Measurements from ENCODE around the gene KDM6B.
"Not testable (repeated sequence)": the region's sequence is repeated elsewhere in the genome, so short reads cannot be mapped to it uniquely, and the experiment has no call there.

The KDM6B gene

DNA sequence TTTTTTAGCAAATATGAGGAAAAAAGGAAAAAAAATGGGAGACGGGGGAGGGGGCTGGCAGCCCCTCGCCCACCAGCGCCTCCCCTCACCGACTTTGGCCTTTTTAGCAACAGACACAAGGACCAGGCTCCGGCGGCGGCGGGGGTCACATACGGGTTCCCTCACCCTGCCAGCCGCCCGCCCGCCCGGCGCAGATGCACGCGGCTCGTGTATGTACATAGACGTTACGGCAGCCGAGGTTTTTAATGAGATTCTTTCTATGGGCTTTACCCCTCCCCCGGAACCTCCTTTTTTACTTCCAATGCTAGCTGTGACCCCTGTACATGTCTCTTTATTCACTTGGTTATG is 19.6 kb downstream of the KDM6B start:
- DNase-seq, result no peak

DNA sequence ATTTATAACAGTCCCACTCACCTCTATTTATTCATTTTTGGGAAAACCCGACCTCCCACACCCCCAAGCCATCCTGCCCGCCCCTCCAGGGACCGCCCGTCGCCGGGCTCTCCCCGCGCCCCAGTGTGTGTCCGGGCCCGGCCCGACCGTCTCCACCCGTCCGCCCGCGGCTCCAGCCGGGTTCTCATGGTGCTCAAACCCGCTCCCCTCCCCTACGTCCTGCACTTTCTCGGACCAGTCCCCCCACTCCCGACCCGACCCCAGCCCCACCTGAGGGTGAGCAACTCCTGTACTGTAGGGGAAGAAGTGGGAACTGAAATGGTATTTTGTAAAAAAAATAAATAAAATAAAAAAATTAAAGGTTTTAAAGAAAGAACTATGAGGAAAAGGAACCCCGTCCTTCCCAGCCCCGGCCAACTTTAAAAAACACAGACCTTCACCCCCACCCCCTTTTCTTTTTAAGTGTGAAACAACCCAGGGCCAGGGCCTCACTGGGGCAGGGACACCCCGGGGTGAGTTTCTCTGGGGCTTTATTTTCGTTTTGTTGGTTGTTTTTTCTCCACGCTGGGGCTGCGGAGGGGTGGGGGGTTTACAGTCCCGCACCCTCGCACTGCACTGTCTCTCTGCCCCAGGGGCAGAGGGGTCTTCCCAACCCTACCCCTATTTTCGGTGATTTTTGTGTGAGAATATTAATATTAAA is 20.2 kb downstream of the KDM6B start:
- no peak for DNase-seq

DNA sequence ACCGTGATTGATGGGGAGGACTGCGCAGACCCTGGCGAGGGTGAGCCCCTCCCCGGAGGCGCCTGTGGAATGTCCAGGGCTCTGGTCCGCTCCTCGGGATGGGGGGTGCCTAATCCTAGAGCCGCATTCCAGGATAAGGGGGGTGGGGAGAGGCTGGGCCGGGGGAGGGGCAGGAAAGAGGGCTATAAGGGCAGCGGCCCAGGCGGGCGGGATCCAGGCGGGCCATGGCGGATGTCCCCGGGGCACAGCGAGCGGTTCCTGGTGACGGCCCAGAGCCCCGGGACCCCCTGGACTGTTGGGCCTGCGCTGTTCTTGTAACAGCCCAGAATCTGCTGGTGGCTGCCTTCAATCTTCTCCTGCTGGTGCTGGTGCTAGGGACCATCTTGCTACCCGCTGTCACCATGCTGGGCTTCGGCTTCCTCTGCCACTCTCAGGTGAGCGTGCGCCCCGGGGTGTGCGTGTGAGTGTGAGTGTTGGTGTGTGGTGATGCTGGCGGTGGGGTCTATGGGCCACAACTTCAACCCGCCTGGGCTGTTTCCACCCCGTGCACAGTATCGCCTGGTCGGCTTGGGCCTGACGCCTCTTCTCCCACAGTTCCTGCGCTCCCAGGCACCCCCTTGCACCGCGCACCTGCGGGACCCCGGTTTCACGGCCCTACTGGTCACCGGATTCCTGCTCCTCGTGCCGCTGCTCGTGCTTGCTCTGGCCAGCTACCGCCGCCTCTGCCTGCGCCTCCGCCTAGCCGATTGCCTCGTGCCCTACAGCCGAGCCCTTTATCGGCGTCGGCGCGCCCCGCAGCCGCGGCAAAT is 21.0 kb downstream of the KDM6B start, which contains the start of gene TMEM88:
TMEM88 (plus strand) TSS at position 216 of the 809 bp plus-strand sequence; CDS start at position 225, 9 bp downstream.
- DNase-seq, result peak; percentile 61

DNA sequence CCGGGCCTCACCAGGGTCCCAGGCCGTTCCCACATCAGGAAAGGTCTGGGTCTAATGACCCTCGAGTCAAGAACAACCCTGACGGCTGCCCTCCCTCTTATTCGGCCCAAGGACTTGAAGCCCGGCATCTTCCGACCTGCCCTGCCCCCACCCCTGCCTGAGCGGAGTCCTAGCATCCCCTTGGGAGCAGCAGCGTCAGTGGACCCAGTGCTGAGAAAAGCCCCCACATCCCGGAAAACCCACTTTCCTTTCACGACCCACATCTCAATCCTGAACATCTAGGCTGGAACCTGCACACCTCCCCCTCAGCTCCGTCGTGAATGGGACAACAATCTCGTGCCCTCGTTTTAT is 21.6 kb downstream of the KDM6B start:
- DNase-seq, result peak; percentile 43

DNA sequence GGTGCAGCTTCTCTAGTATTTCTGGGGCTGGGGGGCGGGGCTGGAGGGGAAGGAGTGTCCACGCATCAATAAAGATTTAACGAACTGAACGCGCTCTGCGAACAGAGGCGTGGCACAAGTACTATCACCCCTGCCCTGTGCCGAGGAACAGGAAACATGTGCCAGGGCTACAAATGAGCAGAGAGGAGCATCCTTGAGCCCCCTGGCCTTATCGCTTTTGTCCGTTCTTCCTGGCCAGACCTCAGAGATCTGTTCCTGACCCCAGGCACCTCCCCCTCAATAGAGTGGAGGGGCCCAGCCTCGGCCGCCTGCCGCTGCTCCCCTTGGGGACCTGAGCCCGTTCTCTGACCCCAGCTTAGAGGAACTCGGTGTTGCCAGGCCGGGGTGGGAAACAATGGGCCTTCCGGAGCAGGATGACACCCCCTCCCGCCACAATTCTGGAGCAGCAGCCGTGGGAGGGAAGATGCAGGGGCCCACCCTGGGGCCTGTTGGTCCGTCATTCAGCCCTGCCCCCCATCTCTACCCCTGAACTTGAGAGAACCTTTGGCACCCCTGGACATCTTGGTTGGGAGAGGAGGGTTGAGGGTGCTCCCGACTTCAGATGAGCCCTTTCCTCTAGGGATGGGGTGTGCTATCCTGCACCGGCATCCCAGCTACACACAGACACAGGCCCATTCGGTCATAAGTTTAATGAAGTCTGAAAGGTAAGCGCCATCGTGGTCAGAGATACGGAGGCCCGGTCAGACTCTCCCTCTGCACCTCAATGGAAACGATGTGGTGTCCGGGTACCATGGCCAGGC is 22.2 kb downstream of the KDM6B start:
- DNase-seq, result peak; percentile 81

DNA sequence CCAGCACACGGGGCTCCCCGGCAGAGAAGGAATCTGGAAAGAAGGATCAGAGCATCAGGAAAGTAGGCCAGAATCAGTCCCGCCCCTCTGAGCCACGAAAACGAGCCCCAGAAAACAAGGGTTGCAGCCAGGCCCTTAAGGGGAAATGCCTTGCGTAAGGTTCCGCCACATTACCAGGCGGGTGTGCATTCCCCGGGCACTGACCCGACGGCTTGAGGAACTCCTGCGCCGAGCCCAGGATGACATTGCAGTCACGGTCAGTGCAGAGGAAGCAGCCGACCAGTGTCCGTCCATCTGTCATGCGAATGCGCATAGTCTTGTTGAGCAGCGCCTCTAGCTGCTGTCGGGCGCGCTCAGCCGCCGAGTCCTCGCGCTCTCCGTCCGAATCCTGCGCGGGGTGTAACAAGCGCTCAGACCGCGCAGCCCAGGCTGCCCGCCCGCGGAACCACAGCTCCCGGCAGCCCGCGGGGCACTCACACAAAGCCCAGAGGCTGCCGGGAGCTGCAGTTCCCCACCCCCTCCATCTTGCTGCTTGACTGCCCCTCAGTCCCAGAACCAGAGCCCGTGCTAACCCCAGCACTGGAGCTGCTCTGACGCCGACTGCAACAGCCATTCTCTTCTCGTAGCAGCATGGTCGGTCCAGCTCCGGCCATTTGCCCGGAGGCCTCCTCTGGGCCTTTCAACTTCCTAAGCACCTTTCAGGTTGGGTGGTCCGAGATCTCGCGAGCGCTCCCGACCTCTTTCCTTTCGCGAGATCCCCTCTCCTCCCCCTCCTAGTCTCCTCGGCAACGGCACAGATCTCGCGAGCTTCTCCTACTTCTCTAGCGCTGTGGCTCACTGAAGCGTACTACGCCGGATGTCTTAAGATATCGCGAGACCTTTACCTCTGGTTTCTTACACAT is 23.0 kb downstream of the KDM6B start, which contains the start of gene NAA38:
NAA38 (minus strand) TSS at position 749 of the 902 bp plus-strand sequence; CDS start at position 653, 96 bp downstream.
- DNase-seq, result peak; percentile 99

DNA sequence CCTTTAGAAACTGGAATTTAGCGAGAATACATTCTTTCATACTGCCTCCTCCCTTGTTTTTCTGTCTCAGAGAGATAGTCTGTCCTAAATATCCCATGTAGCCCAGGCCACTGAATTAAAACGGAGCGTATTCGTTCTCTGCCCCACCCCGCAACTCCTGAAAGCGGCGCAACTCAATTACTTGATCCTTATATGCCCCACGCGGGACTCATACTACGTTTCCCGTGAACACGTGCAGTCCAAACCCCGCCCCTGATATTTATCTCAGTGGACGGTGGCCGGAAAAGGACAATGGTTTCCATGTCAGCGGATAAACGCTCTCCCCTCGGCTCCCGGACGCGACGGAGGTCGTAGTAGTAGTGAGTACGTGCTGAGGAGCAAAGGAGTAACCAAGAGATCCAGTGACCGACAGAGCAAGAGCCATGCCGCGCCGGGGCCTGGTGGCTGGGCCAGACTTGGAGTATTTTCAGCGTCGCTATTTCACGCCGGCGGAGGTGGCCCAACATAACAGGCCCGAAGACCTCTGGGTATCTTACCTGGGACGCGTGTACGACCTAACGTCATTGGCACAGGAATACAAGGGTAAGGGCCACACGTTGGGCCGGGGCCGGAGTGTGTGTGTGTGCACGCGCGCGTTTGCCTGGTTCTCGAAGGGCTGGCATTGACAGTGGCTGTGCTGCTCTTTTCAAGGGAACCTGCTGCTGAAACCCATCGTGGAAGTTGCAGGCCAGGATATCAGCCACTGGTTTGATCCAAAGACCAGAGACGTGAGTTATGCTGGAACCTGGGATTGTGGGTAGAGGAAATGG is 23.9 kb downstream of the KDM6B start, which contains the start of gene CYB5D1:
CYB5D1 (plus strand) TSS at position 291 of the 809 bp plus-strand sequence; CDS start at position 423, 132 bp downstream.
- DNase-seq, result peak; percentile 93

DNA sequence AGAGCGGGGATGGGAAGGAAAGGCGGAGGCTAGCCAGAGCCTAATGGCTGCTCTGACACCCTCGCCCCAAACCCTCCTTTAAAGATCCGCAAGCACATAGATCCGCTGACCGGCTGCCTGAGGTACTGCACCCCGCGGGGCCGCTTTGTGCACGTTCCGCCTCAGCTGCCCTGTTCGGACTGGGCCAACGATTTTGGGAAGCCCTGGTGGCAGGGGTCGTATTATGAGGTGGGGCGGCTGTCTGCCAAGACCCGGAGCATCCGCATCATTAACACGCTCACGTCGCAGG is 24.4 kb downstream of the KDM6B start:
- DNase-seq, result peak; percentile 60

DNA sequence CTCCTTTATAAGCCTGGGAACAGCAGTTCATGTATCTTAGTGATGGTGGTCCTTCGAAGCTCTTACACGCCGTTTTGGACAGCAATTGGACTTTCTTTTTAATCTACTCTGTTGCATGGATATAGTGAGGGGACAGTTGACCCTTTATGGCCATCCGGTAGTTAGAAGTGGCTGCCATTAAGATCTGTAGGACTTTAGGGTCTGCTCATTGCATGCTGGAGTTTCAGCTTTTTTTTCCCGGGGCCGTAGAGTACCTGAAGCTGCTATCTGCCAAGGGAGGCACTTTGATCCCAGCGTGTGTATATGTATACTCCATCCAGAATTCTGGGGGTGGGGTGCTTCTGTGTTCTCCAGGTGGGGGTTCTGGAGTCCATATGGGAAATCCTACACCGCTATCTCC is 25.0 kb downstream of the KDM6B start:
- no peak for DNase-seq

DNA sequence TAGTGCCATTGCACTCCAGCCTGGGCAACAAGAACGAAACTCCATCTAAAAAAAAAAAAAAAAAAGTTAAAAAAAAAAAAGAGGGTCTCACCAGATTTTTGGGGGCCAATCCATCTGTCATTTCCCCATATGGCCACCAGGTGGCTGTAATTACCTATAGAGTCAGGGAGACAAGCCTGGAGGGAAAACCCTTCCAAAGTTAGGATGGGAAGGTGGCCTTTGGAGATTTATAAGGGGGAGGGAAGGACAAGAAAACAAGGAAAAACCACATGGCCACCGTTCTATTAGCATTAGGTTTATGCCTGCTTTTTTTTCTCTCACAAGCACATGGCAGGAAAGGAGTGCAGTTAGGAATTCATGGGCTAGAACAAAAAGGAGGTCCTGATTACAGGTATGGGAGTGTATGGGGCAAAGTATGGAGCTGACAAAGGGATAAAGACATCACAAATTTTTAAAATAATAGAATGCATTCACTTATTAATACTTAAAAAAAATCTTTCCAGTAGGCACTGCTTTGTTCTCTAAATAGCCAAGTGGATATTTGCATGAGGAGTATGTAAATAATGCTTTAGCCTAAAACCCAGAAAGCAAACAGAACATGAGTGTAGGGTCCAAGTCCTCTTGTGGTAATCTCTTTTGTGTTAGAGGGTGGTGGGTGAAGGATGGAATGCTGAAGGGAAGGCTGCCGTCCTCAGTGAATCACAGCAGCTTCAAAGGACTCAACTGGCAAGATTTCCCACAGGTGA is 28.8 kb downstream of the KDM6B start:
- peak; percentile 67 for DNase-seq

DNA sequence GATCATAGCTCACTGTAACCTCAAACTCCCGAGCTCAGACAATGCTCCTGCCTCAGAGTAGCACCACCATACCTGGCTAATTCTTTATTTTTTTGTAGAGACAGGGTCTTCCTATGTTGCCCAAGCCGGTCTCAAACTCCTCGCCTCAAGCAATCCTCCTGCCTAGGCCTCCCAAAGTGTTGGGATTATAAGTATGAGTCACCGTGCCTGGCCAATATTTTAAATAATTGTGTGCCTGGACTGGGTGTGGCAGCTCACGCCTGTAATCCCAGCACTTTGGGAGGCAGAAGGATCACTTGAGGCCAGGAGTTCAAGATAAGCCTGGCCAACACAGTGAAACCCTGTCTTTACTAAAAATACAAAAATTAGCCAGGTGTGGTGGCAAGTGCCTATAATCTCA is 30.4 kb downstream of the KDM6B start:
- not testable (repeated sequence) for DNase-seq

DNA sequence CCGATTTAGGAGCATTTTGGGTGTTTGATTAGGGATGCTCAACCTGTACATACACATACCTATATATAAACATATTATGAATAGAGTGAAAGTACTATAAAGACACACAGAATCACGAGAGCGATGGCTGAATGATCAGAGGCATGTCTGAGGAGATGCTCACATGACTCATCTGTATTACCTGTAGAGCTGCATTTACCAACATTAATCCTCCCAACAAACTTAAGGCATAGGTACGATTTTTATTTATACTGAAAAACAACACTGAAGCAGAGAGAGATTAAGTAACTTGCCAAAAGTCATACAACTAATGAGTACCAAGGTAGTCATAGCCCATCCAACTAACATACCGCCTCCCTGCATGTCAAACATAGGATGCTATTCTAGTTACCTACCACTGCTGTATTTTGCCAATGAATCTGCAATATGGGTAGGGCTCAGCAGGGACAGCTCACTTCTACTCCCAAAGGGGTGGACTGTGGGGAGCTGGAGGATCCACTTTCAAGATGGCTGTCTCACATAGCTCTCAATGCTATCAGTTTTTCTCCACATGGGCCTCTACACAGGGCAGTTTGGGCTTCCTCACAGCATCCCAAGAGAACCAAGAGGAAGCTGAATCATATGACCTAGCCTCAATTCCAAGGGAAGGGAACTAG is 31.1 kb downstream of the KDM6B start:
- DNase-seq, result no peak

DNA sequence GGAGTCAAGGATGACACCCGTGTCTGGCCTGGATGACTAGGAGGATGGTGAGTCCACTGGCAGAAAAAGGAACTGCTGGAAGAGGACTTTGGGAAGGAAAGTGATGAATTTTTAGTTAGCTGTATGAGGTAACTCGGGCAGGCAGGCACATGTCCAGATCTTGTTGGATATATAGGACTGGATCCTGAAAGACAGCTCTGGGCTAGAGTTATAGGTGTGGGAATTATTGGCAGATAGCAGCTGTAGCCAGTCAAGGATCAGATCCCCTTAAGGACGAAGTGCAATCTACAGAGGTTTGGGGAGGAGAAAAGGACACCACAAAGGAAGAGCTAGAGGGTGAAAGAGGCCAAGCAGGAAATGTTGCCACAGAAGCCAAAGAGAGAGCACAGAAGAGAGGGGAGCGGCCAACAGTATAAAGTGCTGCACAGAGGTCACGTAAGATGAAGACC is 33.9 kb downstream of the KDM6B start:
- no peak for DNase-seq

DNA sequence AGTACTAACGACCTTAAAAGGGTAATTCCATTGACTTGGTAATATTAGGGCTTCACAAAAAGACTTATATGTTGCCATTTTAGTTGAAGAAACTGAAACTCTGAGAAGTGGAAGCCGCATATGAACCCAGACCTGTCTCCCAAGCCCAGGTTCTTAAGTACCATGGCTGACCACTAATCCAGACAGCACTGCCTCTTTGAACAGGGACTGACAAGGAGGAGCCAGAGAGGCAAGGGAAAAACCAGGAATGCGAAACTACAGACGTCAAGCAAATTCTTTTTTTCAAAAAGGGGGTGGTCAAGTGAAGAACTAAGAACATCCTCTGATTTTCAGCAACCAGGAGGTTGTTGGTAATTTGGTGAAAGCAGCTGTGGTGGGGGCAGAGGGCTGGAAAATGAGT is 39.0 kb downstream of the KDM6B start:
- DNase-seq, result no peak

DNA sequence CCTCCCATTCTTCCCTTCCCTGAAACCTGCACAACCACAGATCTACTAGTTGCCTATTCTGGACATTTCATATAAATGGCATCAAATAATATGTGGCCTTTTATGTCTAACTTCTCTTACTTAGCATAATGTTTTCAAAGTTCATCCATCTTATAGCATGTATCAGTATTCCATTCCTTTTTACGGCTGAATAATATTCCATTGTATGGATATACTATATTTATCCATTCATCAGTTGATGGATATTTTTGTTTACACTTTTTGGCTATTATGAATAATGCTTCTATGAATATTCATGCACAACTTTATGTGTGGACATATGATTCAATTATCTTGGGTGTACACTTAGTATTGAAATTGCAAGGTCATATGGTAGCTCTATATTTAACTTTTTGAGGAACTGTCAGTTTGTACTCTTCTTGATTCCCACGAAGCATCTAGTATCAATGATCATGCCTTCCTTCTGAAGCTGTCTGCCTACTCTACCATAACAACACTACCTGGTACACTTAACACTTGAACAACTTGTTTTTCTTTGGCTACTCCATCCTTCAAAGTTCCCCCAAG is 41.9 kb downstream of the KDM6B start:
- DNase-seq, result no peak

DNA sequence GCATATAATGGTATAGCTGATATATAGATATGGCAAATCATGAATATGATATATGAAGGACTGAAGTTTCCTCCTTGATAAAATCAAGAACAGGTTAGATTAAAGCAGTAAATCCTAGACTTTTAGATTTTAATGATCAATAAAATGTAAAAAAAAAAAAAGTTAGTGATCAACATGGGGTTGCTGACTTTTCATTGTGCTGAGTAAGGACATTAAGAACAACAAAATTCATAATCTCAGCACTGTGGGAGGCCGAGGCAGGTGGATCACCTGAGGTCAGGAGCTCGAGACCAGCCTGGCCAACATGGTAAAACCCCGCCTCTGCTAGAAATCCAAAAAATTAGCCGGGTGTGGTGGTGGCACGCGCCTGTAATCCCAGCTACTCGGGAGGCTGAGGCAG is 44.2 kb downstream of the KDM6B start:
- no peak for DNase-seq

DNA sequence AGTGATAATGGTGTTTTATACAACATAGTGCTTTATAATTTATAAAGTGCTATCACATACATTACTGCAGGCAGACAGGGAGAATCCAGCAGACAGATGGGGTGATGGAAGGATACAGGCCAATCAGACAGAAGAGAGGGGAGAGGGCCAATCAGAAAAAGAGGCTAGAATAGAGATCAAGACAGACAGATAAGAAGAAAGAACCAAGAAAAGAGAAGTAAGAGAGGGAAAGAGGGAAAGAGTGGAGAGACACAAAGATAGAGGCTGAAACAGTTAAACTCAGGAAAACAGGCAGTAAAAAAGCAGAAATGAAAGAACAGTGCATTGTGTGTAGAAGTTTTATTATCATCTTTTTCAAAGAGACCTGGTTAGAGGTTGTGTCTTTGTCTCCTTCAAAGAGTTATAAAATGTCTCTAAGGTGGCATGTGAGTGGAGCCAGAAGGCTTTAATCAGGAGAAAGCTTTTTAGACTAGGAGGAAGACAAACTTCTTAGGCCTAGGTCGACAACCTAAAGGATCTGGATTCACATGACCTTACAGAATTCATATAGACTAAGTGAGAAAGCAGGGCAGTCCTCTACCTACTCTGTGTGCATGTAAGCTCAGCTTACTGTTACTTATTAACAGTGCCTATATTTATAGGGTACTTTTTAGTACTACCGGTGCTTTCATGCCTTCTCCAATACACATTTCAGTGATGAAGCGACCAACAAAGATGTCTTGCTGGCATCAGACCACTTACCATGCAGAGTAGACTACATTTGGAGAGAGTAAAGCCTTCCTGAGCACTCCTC is 46.3 kb downstream of the KDM6B start:
- no peak for DNase-seq

DNA sequence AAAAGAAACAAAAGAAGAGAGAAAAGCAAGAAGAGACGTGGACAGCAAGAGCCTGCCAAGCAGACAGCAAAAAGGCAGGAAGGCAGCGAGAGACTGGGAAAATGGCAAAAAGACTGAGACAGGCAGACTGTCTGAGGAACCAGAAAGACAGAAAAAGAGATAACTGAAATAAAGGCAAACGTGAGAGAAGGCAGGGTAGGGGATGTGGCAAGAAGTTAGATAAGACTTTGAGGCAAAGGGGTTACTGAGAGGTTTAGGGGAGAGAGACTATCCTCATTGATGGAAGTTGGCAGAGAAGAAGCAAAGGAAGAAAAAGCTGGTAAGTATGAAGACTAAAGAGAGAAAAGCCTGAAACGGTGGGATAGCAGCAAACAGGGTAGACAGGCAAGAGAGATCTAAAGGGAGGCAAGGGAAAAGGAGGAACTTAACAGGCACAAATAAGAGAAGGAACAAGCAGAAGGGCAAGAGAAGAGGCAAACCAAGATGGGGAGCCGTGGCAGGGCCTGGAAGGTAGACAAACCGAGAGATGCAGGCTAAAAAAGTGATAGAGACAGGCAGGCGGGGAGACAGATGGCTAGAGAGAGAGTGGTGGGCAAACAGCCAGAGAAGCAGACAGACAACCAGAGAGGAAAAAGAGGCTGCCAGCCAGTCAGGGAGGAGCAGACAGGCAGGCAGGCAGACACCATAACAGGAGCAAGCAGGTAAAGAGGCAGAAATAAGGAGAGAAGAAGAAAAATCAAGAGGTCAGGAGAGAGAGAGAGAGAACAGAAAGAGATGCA is 47.4 kb downstream of the KDM6B start:
- DNase-seq, result peak; percentile 61

Data from right hindlimb (tissue), 1 donor.